Smooth muscle cell of the brain vasculature (primary cell): ENCODE measurements around the gene CPM.

ENCODE experiments used
- DNase-seq: peaks from one replicate; pipeline ENCODE4 v3.0.0-alpha.2; 2012; ENCODE audit warnings: low read depth, low spot score

CPM gene

GRCh38 chr12:68878846-68879245, 54.1 kb downstream of the CPM start:
- DNase-seq = no peak

- no peak for DNase-seq
Observed at GRCh38 chr12:68878283-68878682, 54.7 kb downstream of the CPM start.

- no peak for DNase-seq
Observed at GRCh38 chr12:68877583-68877982, 55.4 kb downstream of the CPM start.

- DNase-seq = no peak
Observed at GRCh38 chr12:68876461-68876860, 56.5 kb downstream of the CPM start.

- DNase-seq = no peak
Observed at GRCh38 chr12:68873316-68873715, 59.7 kb downstream of the CPM start.

GRCh38 chr12:68871921-68872320, 61.0 kb downstream of the CPM start:
- DNase-seq = no peak

- no peak for DNase-seq
Observed at GRCh38 chr12:68871396-68871795, 61.6 kb downstream of the CPM start.

- DNase-seq = no peak
Observed at GRCh38 chr12:68870443-68870842, 62.5 kb downstream of the CPM start.

GRCh38 chr12:68870011-68870410, 63.0 kb downstream of the CPM start:
- DNase-seq = no peak

GRCh38 chr12:68868043-68868790, 64.8 kb downstream of the CPM start:
- no peak for DNase-seq

GRCh38 chr12:68867606-68868005, 65.4 kb downstream of the CPM start:
- DNase-seq = no peak

GRCh38 chr12:68866950-68867349, 66.0 kb downstream of the CPM start:
- DNase-seq = no peak

GRCh38 chr12:68865399-68866164, 67.4 kb downstream of the CPM start:
- DNase-seq = no peak

GRCh38 chr12:68864604-68865003, 68.4 kb downstream of the CPM start:
- no peak for DNase-seq

GRCh38 chr12:68863886-68864454, 69.0 kb downstream of the CPM start:
- peak; percentile 31 for DNase-seq

GRCh38 chr12:68863109-68863770, 69.7 kb downstream of the CPM start:
- DNase-seq = no peak

GRCh38 chr12:68861890-68862289, 71.1 kb downstream of the CPM start:
- no peak for DNase-seq

GRCh38 chr12:68856510-68856909, 76.5 kb downstream of the CPM start:
- no peak for DNase-seq

- no peak for DNase-seq
Observed at GRCh38 chr12:68855771-68856170, 77.2 kb downstream of the CPM start.

GRCh38 chr12:68855111-68855510, 77.9 kb downstream of the CPM start:
- DNase-seq = no peak

- DNase-seq = no peak
Observed at GRCh38 chr12:68854554-68854953, 78.4 kb downstream of the CPM start.

- no peak for DNase-seq
Observed at GRCh38 chr12:68854078-68854468, 78.9 kb downstream of the CPM start.
